Nephron progenitor cell (in vitro differentiated cells): ENCODE results near the gene LONRF2.

Experiments used
- DNase-seq: peaks from one replicate; pipeline ENCODE4 v3.0.0; 2021
- H3K27ac Mint-ChIP-seq: 2 replicates; pipeline ENCODE4 v1.8.0; 2021; ENCODE audit warnings: mild to moderate bottlenecking, moderate library complexity, mixed read lengths
- H3K27me3 Mint-ChIP-seq: 2 replicates; pipeline ENCODE4 v1.8.0; 2021; ENCODE audit warnings: mild to moderate bottlenecking, low read depth, mixed read lengths; ENCODE audit not compliant: poor library complexity
- H3K36me3 Mint-ChIP-seq: 2 replicates; pipeline ENCODE4 v1.8.0; 2021; ENCODE audit warnings: low read depth, mixed read lengths
- H3K4me1 Mint-ChIP-seq: 2 replicates; pipeline ENCODE4 v1.8.0; 2021; ENCODE audit warnings: mixed read lengths
- H3K4me3 Mint-ChIP-seq: 2 replicates; pipeline ENCODE4 v1.8.0; 2021; ENCODE audit warnings: mild to moderate bottlenecking, moderate library complexity, mixed read lengths
- H3K9me3 Mint-ChIP-seq: 2 replicates; pipeline ENCODE4 v1.8.0; 2021; ENCODE audit warnings: mild to moderate bottlenecking, moderate library complexity, mixed read lengths
- CTCF ChIP-seq: fragments of 200-600 bp; sonication (generic); IDR thresholded peaks from 2 replicates; pipeline ENCODE4 v1.5.0; 2021; ENCODE audit warnings: antibody characterized with exemption

The LONRF2 gene

GRCh38 chr2:100327742-100328141 is 5.4 kb upstream of the LONRF2 start:
- no peak for DNase-seq
- Mint-ChIP-seq H3K9me3 (peaks cover 6% of the 10 kb centered on the region), H3K4me3 (no peak overlapping the region), H3K27me3 (peaks cover 59% of the 10 kb centered on the region), H3K36me3 (no peaks in the 10 kb centered on the region), H3K4me1 (no peaks in the 10 kb centered on the region), H3K27ac (no peak overlapping the region)
- TF ChIP-seq CTCF = no peak

- H3K4me3 Mint-ChIP-seq = peak overlapping the region; percentile 76
- H3K27ac Mint-ChIP-seq = no peak overlapping the region
- peak; percentile 64 for DNase-seq
- no peaks in the 10 kb centered on the region for H3K4me1 Mint-ChIP-seq
- peaks cover 14% of the 10 kb centered on the region for H3K36me3 Mint-ChIP-seq
- peak; percentile 10 for TF ChIP-seq CTCF
- peaks cover 76% of the 10 kb centered on the region for H3K27me3 Mint-ChIP-seq
- peaks cover 37% of the 10 kb centered on the region for H3K9me3 Mint-ChIP-seq
These were observed 979 bp downstream of the LONRF2 start for GRCh38 chr2:100321179-100321865.

- Mint-ChIP-seq H3K4me3 (peak overlapping the region; percentile 76), H3K27me3 (peaks cover 69% of the 10 kb centered on the region), H3K36me3 (peaks cover 14% of the 10 kb centered on the region), H3K27ac (no peak overlapping the region), H3K4me1 (no peaks in the 10 kb centered on the region), H3K9me3 (peaks cover 39% of the 10 kb centered on the region)
- no peak for TF ChIP-seq CTCF
- DNase-seq = peak; percentile 3
These were observed 1.6 kb downstream of the LONRF2 start for GRCh38 chr2:100320547-100321178.

- no peak for TF ChIP-seq CTCF
- no peaks in the 10 kb centered on the region for H3K4me1 Mint-ChIP-seq
- peaks cover 39% of the 10 kb centered on the region for H3K27me3 Mint-ChIP-seq
- no peak for DNase-seq
- H3K27ac Mint-ChIP-seq = no peak overlapping the region
- H3K9me3 Mint-ChIP-seq = peaks cover 40% of the 10 kb centered on the region
- peaks cover 14% of the 10 kb centered on the region for H3K36me3 Mint-ChIP-seq
- no peak overlapping the region for H3K4me3 Mint-ChIP-seq
These were observed 4.7 kb downstream of the LONRF2 start for GRCh38 chr2:100317634-100318033.

- Mint-ChIP-seq H3K9me3 (peaks cover 5% of the 10 kb centered on the region), H3K36me3 (peaks cover 4% of the 10 kb centered on the region), H3K27ac (no peak overlapping the region), H3K27me3 (peaks cover 8% of the 10 kb centered on the region), H3K4me3 (no peak overlapping the region), H3K4me1 (no peaks in the 10 kb centered on the region)
- no peak for TF ChIP-seq CTCF
- DNase-seq = no peak
These were observed 12.2 kb downstream of the LONRF2 start for GRCh38 chr2:100309973-100310719.
